22Rv1 (cell line): ENCODE results near the gene SRSF9.

Experiments
- H3K27ac ChIP-seq: fragments of 450-650 bp; 2 replicates; pipeline ENCODE4 v1.5.1; 2017
- CTCF ChIP-seq: fragments of 450-650 bp; IDR thresholded peaks from 2 replicates; pipeline ENCODE4 v1.5.1; 2017; ENCODE audit warnings: mild to moderate bottlenecking
- ZFX ChIP-seq: fragments of 450-650 bp; IDR thresholded peaks from 2 replicates; pipeline ENCODE4 v1.6.1; 2017; ENCODE audit warnings: antibody characterized with exemption, borderline replicate concordance

SRSF9 gene

GRCh38 chr12:120429368-120429767 is 40.2 kb downstream of the SRSF9 start:
- TF ChIP-seq ZFX (no peak), CTCF (no peak)
- no peak overlapping the region for H3K27ac ChIP-seq

- H3K27ac ChIP-seq: no peak overlapping the region
- TF ChIP-seq CTCF (no peak), ZFX (no peak)
These were observed 40.8 kb downstream of the SRSF9 start for GRCh38 chr12:120428597-120429229.

- H3K27ac ChIP-seq: no peak overlapping the region
- TF ChIP-seq ZFX (no peak), CTCF (no peak)
These were observed 43.8 kb downstream of the SRSF9 start for GRCh38 chr12:120425797-120426196.

- no peak overlapping the region for H3K27ac ChIP-seq
- TF ChIP-seq ZFX (no peak), CTCF (no peak)
These were observed 46.6 kb downstream of the SRSF9 start for GRCh38 chr12:120422892-120423456.

GRCh38 chr12:120421701-120422100 is 47.8 kb downstream of the SRSF9 start:
- no peak overlapping the region for H3K27ac ChIP-seq
- TF ChIP-seq CTCF (no peak), ZFX (no peak)

- H3K27ac ChIP-seq: no peak overlapping the region
- no peak for TF ChIP-seq CTCF
- no peak for TF ChIP-seq ZFX
These were observed 51.5 kb downstream of the SRSF9 start for GRCh38 chr12:120417917-120418580.
